ENCODE measurements around the gene NRXN2. TPM values are rescaled to one million over a fixed set of nuclear protein-coding genes. Genes with fewer than 3 reads are reported as not detected.

Gene NRXN2
- polyA plus RNA-seq, 3 donors: 0.07 TPM; not detected in 2

GRCh38 chr11:64763526-64764039 is 40.6 kb upstream of the NRXN2 start:
- Histone ChIP-seq H2AFZ (ENCODE audit: insufficient read depth, low read depth, low read length, poor library complexity, severe bottlenecking) (no peak overlapping the region), H3K4me3 (replicated peaks in 1 of 3; ENCODE audit: low read depth in 2 of 3, low read length in 3 of 3) (no peak overlapping the region), H3K9me3 (replicated peaks in 1 of 2; ENCODE audit: control insufficient read depth in 1 of 2, insufficient read depth in 1 of 2, low read length in 2 of 2) (no peaks in the 10 kb centered on the region), H3K4me2 (replicated peaks; ENCODE audit: extremely low read depth, low read length, poor library complexity, severe bottlenecking) (no peak overlapping the region), H3K27ac (ENCODE audit: low read depth in 1 of 2, low read length in 2 of 2) (peak overlapping the region in 1 of 2 donors; percentile 11), H3K4me1 (ENCODE audit: control insufficient read depth in 1 of 2, insufficient read depth in 2 of 2, low read length in 2 of 2) (peaks cover 0 to 26% of the 10 kb centered on the region in 2 donors), H3K79me2 (ENCODE audit: insufficient read depth, low read length) (peaks cover 30% of the 10 kb centered on the region), H3K27me3 (ENCODE audit: control insufficient read depth in 2 of 2, insufficient read depth in 2 of 2, low read length in 2 of 2) (no peaks in the 10 kb centered on the region), H4K20me1 (ENCODE audit: insufficient read depth, low read length) (peaks cover 81% of the 10 kb centered on the region), H3K36me3 (replicated peaks in 1 of 2; ENCODE audit: control insufficient read depth in 1 of 2, insufficient read depth in 2 of 2, low read length in 2 of 2) (peaks cover 61 to 66% of the 10 kb centered on the region in 2 donors), H3K9ac (ENCODE audit: insufficient read depth, low read length, poor library complexity, severe bottlenecking) (no peak overlapping the region)
- DNase-seq: no peak
- Mint-ChIP-seq H3K27ac (peak overlapping the region in 3 of 7 donors; percentile 26 to 80 (median 42)), H3K4me3 (peak overlapping the region in 1 of 2 donors; percentile 27), H3K36me3 (peaks cover 56 to 70% of the 10 kb centered on the region in 2 donors), H3K27me3 (ENCODE audit: low read depth in 3 of 3) (peaks cover 0 to 6% (median 3%) of the 10 kb centered on the region in 3 donors), H3K9me3 (no peaks in the 10 kb centered on the region), H3K4me1 (peaks cover 41% of the 10 kb centered on the region)
- TF ChIP-seq, protein P1, sequence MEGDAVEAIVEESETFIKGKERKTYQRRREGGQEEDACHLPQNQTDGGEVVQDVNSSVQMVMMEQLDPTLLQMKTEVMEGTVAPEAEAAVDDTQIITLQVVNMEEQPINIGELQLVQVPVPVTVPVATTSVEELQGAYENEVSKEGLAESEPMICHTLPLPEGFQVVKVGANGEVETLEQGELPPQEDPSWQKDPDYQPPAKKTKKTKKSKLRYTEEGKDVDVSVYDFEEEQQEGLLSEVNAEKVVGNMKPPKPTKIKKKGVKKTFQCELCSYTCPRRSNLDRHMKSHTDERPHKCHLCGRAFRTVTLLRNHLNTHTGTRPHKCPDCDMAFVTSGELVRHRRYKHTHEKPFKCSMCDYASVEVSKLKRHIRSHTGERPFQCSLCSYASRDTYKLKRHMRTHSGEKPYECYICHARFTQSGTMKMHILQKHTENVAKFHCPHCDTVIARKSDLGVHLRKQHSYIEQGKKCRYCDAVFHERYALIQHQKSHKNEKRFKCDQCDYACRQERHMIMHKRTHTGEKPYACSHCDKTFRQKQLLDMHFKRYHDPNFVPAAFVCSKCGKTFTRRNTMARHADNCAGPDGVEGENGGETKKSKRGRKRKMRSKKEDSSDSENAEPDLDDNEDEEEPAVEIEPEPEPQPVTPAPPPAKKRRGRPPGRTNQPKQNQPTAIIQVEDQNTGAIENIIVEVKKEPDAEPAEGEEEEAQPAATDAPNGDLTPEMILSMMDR (IDR thresholded peaks at IDR 0.05): no peak
- intact Hi-C loops (cut with micrococcal nuclease): no loop called here
- 84% methylated on average over 6 of the region's 6 CpGs for WGBS (ENCODE audit: insufficient coverage)

DNA sequence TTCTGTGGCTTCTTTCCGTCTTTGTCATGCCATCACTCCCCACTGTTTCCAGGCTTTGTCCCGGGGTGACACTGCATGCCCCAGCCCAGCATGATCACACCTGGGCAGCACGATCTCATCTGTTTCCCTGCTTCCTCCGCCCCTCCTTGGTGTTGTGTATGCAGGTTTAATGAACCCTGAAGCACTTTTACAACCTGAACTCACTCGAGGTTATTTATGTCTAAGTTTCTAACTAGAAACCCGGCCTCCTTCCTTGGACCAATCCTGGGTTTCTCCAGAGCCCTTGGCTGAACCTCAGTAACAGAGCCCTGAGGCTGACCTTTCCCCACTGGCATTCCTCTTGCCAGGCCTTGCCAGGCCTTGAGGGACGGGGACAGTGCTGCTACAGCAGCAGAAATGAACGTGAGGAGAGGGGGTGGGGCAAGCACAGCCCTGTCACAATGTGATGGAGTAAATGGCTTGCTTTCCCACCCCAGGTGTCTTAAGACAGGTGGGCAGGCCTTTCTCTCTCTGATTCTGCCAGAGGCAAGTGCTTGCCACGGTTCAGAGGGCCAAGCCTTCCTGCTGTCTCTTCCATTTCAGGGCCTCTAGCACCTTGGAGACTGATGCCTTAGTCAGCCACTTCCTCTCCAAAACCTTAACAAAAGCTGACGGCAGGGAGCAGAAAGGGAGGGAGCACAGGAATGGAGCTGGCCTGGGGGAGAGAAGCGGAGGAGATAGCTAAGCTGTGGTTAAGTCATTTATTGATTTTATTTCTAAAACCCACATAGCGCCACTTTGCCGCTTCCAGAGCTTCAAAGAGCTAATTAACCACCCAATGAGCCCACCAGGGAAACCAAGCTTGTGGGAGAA is 39.9 kb upstream of the NRXN2 start:
- H3K27me3 Mint-ChIP-seq (ENCODE audit: low read depth in 3 of 3): peaks cover 0 to 6% (median 1%) of the 10 kb centered on the region in 3 donors
- H3K9ac ChIP-seq (ENCODE audit: insufficient read depth, low read length, poor library complexity, severe bottlenecking): no peak overlapping the region
- intact Hi-C loops (cut with micrococcal nuclease): no loop called here

More for the DNA sequence above, 39.9 kb upstream of the NRXN2 start:
- WGBS (ENCODE audit: insufficient coverage): 78% methylated on average over 6 of the region's 13 CpGs
- H3K4me3 Mint-ChIP-seq: no peak overlapping the region
- Histone ChIP-seq H3K4me3 (replicated peaks in 1 of 3; ENCODE audit: low read depth in 2 of 3, low read length in 3 of 3) (no peak overlapping the region), H3K4me2 (replicated peaks; ENCODE audit: extremely low read depth, low read length, poor library complexity, severe bottlenecking) (no peak overlapping the region), H2AFZ (ENCODE audit: insufficient read depth, low read depth, low read length, poor library complexity, severe bottlenecking) (no peak overlapping the region), H3K4me1 (ENCODE audit: control insufficient read depth in 1 of 2, insufficient read depth in 2 of 2, low read length in 2 of 2) (peaks cover 0 to 22% of the 10 kb centered on the region in 2 donors), H3K27me3 (ENCODE audit: control insufficient read depth in 2 of 2, insufficient read depth in 2 of 2, low read length in 2 of 2) (no peaks in the 10 kb centered on the region), H3K36me3 (replicated peaks in 1 of 2; ENCODE audit: control insufficient read depth in 1 of 2, insufficient read depth in 2 of 2, low read length in 2 of 2) (peaks cover 54 to 59% of the 10 kb centered on the region in 2 donors), H3K79me2 (ENCODE audit: insufficient read depth, low read length) (peaks cover 24% of the 10 kb centered on the region), H4K20me1 (ENCODE audit: insufficient read depth, low read length) (peaks cover 74% of the 10 kb centered on the region), H3K9me3 (replicated peaks in 1 of 2; ENCODE audit: control insufficient read depth in 1 of 2, insufficient read depth in 1 of 2, low read length in 2 of 2) (no peaks in the 10 kb centered on the region), H3K27ac (ENCODE audit: low read depth in 1 of 2, low read length in 2 of 2) (peak overlapping the region in 1 of 2 donors; percentile 2)
- H3K36me3 Mint-ChIP-seq: peaks cover 50 to 63% of the 10 kb centered on the region in 2 donors
- TF ChIP-seq, protein P1 (IDR thresholded peaks at IDR 0.05): no peak
- H3K27ac Mint-ChIP-seq: peak overlapping the region in 5 of 7 donors; percentile 6 to 75 (median 67)
- H3K4me1 Mint-ChIP-seq: peaks cover 34% of the 10 kb centered on the region
- no peaks in the 10 kb centered on the region for H3K9me3 Mint-ChIP-seq
- no peak for DNase-seq
